HG03575 (cell line): ENCODE measurements around the gene PRSS27.
"Not testable (repeated sequence)": the region's sequence is repeated elsewhere in the genome, so short reads cannot be mapped to it uniquely, and the experiment has no call there.

Source experiments
- ATAC-seq: cut with Tn5 transposase; IDR thresholded peaks from one replicate; pipeline ENCODE4 v1.9.1; 2021; ENCODE audit not compliant: unreplicated experiment, insufficient number of reproducible peaks, low FRiP score; ENCODE audit errors: extremely low read depth

PRSS27 gene

DNA sequence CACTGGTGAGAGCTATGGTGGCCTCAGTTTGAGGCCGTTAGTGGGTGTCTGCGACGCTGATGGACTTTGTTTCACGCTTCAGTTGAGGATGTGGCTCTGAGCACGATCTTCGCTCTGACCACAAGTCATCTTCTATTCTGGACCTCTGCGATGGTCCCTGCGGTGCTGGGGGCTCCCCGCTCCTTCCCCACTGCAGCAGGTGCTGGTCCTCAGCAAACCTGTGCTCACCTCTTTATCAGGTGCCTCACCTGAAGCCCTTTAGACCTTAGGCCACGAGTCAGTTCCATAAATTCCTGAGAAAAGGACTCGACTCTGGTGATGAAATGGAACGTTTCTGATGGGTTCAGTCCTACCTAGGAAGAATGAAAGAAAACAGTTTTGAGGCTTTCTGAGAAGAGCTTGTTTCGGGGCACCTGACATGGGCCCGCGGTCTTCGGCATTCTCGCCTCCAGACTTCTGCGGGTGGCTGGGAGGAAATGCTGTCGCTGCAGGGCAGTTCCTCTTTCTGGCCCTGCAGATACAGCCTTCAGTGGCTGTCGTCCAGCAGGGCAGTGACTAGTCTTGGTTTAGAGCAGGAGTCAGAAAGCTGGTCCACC is 33.0 kb downstream of the PRSS27 start:
- ATAC-seq, result no peak

DNA sequence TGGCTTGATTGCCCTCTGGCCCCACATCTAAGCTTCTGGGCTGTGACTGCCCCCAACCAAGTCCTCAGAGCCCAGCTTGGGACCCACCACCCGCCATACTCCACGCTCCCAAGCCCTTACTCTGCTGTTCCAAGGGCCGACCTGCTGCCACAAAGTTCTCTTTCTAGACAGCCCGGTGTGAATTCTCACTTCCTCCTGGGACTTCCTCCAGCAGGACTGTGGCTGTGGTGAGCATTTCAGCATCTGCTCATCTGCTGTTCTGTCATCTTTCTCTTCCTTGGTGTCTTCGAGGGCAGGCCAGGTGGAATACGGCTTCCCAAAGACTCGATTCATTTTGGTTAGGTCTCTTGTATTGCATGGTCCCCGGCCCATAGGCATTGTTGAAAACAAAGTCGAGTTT is 33.9 kb downstream of the PRSS27 start:
- ATAC-seq, result not testable (repeated sequence)

- ATAC-seq, result not testable (repeated sequence)
These were observed 37.0 kb downstream of the PRSS27 start for GRCh38 chr16:2683041-2683440.

DNA sequence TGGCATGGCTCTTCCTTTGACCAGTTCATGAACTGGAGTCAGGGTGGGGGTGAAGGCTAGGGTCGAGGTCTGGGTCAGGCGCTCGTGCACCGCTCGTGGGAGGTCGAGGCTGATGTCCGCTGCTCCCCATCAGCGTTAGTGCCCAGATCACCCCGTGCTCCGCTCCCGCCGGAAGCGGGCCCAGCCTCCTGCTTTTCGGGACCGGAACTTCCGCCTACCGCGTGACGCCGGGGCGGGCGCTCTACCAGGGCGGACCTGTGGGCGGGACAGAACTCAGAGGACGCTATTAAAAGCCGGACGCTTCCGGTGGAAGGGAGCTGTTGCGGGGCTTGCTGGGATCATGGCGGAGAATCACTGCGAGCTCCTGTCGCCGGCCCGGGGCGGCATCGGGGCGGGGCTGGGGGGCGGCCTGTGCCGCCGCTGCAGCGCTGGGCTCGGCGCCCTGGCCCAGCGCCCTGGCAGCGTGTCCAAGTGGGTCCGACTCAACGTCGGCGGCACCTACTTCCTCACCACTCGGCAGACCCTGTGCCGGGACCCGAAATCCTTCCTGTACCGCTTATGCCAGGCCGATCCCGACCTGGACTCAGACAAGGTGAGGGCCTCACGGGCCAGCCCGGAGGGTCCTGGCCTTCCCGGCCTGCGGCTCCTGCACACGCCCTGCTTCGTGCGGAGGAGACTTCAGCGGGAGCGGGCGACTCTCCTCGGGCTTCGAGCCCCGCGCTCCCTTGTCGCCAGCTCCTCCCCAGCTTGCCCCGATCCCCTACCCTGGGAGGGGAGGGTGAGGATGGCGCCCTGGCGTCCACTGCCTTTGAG is 37.6 kb downstream of the PRSS27 start, which contains the start of gene KCTD5:
KCTD5 (plus strand) TSS at position 315 of the 813 bp plus-strand sequence; CDS start at position 341, 26 bp downstream.
- no peak for ATAC-seq

GRCh38 chr16:2680360-2680759 is 39.7 kb downstream of the PRSS27 start:
- ATAC-seq, result not testable (repeated sequence)

GRCh38 chr16:2679902-2680301 is 40.1 kb downstream of the PRSS27 start:
- not testable (repeated sequence) for ATAC-seq

DNA sequence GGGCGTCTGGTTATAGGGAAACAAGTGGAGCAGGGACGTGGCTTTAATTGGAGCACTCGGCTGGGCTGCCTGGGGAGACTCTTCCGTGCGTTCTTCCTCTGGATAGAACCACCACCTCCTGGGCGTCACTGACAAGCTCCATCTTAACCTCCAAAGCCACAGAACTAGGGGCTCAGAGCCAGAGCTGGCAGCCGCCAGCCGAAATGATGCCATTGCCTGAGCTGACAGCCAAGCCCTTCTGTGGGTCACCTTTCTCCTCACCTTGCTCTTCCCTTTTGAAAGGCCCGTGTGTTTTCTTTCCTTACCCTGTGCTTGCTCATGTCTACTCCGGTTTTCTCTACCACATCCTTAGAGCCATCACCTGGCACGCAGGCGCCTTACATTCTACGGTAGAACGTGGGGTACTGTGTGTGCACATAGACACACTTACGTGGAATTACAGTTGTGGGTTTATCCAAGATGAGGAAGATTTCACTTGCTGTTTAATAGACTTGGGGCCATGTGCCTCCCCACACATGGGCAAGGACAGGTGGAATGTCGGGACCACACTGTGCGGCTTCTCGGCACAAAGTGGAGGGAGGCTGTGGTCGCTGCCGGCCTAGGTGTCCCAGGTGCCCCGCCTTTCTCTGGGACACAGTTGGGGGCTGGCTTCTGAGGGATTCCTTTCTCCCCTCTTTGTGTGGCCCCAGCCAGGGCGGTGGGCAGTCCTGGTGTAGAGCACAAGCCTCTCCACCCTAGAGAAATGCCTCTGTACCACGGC is 41.6 kb downstream of the PRSS27 start:
- ATAC-seq, result not testable (repeated sequence)

GRCh38 chr16:2676937-2677336 is 43.1 kb downstream of the PRSS27 start:
- not testable (repeated sequence) for ATAC-seq

DNA sequence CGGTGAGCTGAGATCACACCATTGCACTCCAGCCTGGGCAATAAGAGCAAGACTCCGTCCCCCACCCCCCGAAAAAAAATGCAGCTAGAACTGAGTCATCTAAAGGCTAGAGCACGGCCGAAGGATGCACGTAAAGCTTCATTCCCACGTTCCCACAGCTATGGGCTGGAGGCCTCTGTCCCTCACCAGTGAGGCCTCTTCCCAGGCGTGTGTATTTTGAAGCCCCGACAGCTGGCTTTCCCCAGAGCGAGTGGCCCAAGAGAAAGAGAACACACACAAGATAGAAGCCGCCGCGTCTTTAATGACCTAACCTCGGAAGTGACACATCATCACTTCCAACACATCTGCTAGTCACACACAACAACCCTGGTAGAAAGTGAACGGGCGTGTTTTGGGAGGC is 44.3 kb downstream of the PRSS27 start:
- ATAC-seq, result no peak

- no peak for ATAC-seq
These were observed 45.0 kb downstream of the PRSS27 start for GRCh38 chr16:2675021-2675420.

DNA sequence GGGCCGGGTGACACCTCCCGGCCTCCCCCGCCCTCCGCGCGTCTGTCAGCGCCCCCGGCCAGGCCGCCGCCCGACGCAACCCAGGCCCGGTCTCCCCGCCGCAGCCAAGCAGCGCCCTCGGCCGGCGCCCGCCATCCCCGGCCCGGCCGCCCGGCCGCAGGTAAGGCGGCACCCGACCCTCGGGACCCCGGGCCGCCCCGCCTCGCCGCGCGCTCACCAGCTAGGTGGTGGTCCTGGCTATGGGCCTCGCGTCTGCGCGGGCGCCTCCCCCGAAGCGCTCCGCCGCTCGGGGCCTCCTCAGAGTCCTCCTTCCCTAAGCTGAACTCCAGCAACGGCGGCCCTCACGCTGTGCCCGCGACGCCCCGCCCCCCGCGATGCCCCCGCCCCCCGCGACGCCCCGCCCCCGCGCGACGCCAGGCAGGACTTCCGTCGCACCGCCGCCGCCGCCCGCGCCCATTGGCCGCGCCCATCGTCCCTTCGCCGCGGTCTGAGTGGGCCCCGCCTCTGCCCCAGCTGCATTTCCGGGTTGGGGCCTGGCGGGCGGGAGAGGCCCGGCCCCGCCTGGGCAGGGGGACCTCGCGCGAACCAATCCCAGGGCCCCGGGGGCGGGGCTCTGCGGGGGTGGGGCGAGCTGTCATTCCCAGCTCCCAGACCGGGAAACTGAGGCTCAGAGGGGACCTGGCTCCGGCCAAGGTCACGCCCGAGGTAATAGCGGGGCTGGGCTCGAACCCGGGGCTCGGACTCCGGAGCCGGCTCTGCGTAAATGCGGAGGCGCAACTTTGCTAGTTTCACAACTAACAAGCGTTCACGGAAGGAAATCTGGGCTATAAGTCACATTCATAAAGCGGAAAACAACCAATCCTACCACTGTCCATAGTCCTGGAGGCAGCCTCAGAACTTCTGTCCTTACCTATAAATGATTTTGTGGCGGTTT is 46.7 kb downstream of the PRSS27 start:
- no peak for ATAC-seq

GRCh38 chr16:2671741-2672140 is 48.3 kb downstream of the PRSS27 start:
- ATAC-seq, result no peak

DNA sequence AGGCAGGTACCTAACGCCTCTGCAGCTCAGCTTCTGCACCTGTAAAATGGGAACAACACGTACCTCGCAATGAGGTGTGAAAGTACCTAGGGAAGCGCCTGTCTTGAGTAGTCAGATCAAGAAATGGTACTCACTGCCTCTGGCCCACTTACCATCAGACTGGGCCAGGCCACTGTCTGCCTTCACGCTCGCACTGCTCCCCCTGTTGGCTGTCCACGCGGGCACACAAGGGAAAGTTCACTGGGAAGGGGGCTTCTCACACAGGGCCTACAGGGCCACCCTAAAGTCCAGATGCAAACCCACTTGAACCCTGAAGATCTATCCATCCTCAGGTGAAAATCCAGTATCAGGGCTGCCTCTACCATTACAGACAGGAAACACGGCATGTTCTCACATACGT is 48.8 kb downstream of the PRSS27 start:
- ATAC-seq, result not testable (repeated sequence)

DNA sequence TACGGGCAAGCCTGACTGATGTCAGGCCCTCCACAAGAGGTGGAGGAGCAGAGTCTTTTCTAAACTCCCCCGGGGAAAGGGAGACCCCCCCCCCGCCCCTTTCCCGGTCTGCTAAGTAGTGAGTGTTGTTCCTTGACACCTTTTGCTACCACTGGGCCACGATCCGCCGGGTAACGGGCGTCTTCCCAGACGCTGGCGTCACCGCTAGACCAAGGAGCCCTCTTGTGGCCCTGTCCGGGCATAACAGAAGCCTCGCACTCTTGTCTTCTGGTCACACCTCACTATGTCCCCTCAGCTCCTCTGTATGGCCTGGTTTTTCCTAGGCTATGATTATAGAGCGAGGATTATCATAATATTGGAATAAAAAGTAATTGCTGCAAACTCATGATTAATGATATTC is 50.0 kb downstream of the PRSS27 start:
- not testable (repeated sequence) for ATAC-seq

GRCh38 chr16:2669587-2669986 is 50.4 kb downstream of the PRSS27 start:
- not testable (repeated sequence) for ATAC-seq

DNA sequence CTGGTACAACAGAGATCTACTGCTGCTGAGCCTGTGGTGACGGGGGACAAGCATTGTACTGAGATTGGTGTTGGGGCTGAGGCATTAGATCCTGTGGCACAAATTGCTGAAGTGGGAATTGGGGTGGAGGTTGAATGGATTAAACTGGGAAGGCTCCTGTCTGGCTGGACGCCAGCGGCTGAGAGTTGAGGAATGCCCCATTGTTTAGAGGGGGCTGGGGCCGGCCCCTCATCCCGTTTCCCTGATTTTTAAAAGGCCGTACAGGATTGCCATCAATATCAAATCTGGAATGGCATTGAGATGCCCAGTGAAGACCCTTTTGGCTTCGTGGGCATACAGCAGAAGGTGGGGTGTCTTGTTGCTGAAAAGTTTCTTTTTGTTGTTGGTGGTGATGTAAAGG is 53.4 kb downstream of the PRSS27 start:
- ATAC-seq, result not testable (repeated sequence)

- no peak for ATAC-seq
These were observed 55.4 kb downstream of the PRSS27 start for GRCh38 chr16:2664574-2664982.
